ENCODE data around the gene UBE2N.
"Not testable (repeated sequence)": the region's sequence is repeated elsewhere in the genome, so short reads cannot be mapped to it uniquely, and the experiment has no call there.

The UBE2N gene

GRCh38 chr12:93379326-93379980 is 62.3 kb downstream of the UBE2N start:
- no peaks in the 10 kb centered on the region for H3K9me3 ChIP-seq (ENCODE audit: insufficient read depth, low read depth, low read length)
- peaks cover 62% of the 10 kb centered on the region for H3K79me2 ChIP-seq (ENCODE audit: insufficient read depth, low read length)
- H3K4me1 ChIP-seq (ENCODE audit: insufficient read depth, low read length, poor library complexity, severe bottlenecking), result peaks cover 29% of the 10 kb centered on the region
- no peak overlapping the region for H2AFZ ChIP-seq (ENCODE audit: low read length)
- H3K4me3 ChIP-seq (ENCODE audit: low read length, poor library complexity, severe bottlenecking), result peak overlapping the region; percentile 84
- no peaks in the 10 kb centered on the region for H3F3A ChIP-seq (ENCODE audit: low read depth)
- no peak for TF ChIP-seq EZH2phosphoT487 (IDR thresholded peaks at IDR 0.05; ENCODE audit: borderline replicate concordance)
- no peak for TF ChIP-seq CTCF (conservative IDR thresholded peaks at IDR 0.05; ENCODE audit: low read length)
- H4K20me1 ChIP-seq (ENCODE audit: insufficient read depth, low read length, poor library complexity, severe bottlenecking), result peaks cover 41% of the 10 kb centered on the region
- H3K9me2 ChIP-seq (replicated peaks; ENCODE audit: low read depth, low read length), result no peaks in the 10 kb centered on the region
- peak overlapping the region; percentile 73 for H3K4me2 ChIP-seq (ENCODE audit: low read depth, low read length, poor library complexity, severe bottlenecking)
- H3K27me3 ChIP-seq (ENCODE audit: insufficient read depth, low read length, poor library complexity, severe bottlenecking), result no peaks in the 10 kb centered on the region
- peak overlapping the region; percentile 84 for H3K9ac ChIP-seq (ENCODE audit: low read depth, low read length, poor library complexity, severe bottlenecking)
- H3K36me3 ChIP-seq (ENCODE audit: insufficient read depth, low read length), result no peaks in the 10 kb centered on the region

- no peaks in the 10 kb centered on the region for H3K9me2 ChIP-seq (replicated peaks; ENCODE audit: low read depth, low read length)
- H3K4me3 ChIP-seq (ENCODE audit: low read length, poor library complexity, severe bottlenecking), result peak overlapping the region; percentile 84
- H4K20me1 ChIP-seq (ENCODE audit: insufficient read depth, low read length, poor library complexity, severe bottlenecking), result peaks cover 41% of the 10 kb centered on the region
- no peak for TF ChIP-seq CTCF (conservative IDR thresholded peaks at IDR 0.05; ENCODE audit: low read length)
- TF ChIP-seq EZH2phosphoT487 (IDR thresholded peaks at IDR 0.05; ENCODE audit: borderline replicate concordance), result no peak
- peaks cover 29% of the 10 kb centered on the region for H3K4me1 ChIP-seq (ENCODE audit: insufficient read depth, low read length, poor library complexity, severe bottlenecking)
- H3K9ac ChIP-seq (ENCODE audit: low read depth, low read length, poor library complexity, severe bottlenecking), result peak overlapping the region; percentile 84
- H3F3A ChIP-seq (ENCODE audit: low read depth), result no peaks in the 10 kb centered on the region
- no peaks in the 10 kb centered on the region for H3K27me3 ChIP-seq (ENCODE audit: insufficient read depth, low read length, poor library complexity, severe bottlenecking)
- no peaks in the 10 kb centered on the region for H3K9me3 ChIP-seq (ENCODE audit: insufficient read depth, low read depth, low read length)
- H3K4me2 ChIP-seq (ENCODE audit: low read depth, low read length, poor library complexity, severe bottlenecking), result peak overlapping the region; percentile 73
- H2AFZ ChIP-seq (ENCODE audit: low read length), result peak overlapping the region; percentile 87
- no peaks in the 10 kb centered on the region for H3K36me3 ChIP-seq (ENCODE audit: insufficient read depth, low read length)
- peaks cover 57% of the 10 kb centered on the region for H3K79me2 ChIP-seq (ENCODE audit: insufficient read depth, low read length)
Measured at GRCh38 chr12:93378998-93379325, 62.8 kb downstream of the UBE2N start.

- H4K20me1 ChIP-seq (ENCODE audit: insufficient read depth, low read length, poor library complexity, severe bottlenecking), result peaks cover 37% of the 10 kb centered on the region
- H3K4me3 ChIP-seq (ENCODE audit: low read length, poor library complexity, severe bottlenecking), result peak overlapping the region; percentile 84
- peak overlapping the region; percentile 73 for H3K4me2 ChIP-seq (ENCODE audit: low read depth, low read length, poor library complexity, severe bottlenecking)
- H3K9ac ChIP-seq (ENCODE audit: low read depth, low read length, poor library complexity, severe bottlenecking), result peak overlapping the region; percentile 84
- H3K9me2 ChIP-seq (replicated peaks; ENCODE audit: low read depth, low read length); H3K36me3 ChIP-seq (ENCODE audit: insufficient read depth, low read length); H3K27me3 ChIP-seq (ENCODE audit: insufficient read depth, low read length, poor library complexity, severe bottlenecking); H3K9me3 ChIP-seq (ENCODE audit: insufficient read depth, low read depth, low read length); H3F3A ChIP-seq (ENCODE audit: low read depth): not testable (repeated sequence)
- peak overlapping the region; percentile 87 for H2AFZ ChIP-seq (ENCODE audit: low read length)
- peaks cover 28% of the 10 kb centered on the region for H3K4me1 ChIP-seq (ENCODE audit: insufficient read depth, low read length, poor library complexity, severe bottlenecking)
- H3K79me2 ChIP-seq (ENCODE audit: insufficient read depth, low read length), result peaks cover 51% of the 10 kb centered on the region
Measured at GRCh38 chr12:93378196-93378997, 63.4 kb downstream of the UBE2N start.

Data from Loucy (cell line).